T-helper 1 cell treated with Interleukin-12 subunit alpha and Interleukin-12 subunit beta and Interleukin-4 antibody, amounts not matched to agents 30 ng/mL and 1 ng/mL, for 36 hours (primary cell): ENCODE data around the gene KIRREL1. TPM values are rescaled to one million over a fixed set of nuclear protein-coding genes. Genes with fewer than 3 reads are reported as not detected.

Source experiments
- intact Hi-C: fragments of 100-400 bp; cut with micrococcal nuclease; formaldehyde crosslinking; loops from one replicate; pipeline ENCODE4 v1.15.1; 2024
- total RNA-seq: library from RNA; stranded (reverse); gene quantifications from 2 replicates; pipeline ENCODE4 v1.2.3, GENCODE V29; 2022

The KIRREL1 gene
- total RNA-seq, 1 donor from 2014 or later, result not detected

- intact Hi-C loops, result no loop called here
Observed at GRCh38 chr1:158028969-158029368, 35.5 kb downstream of the KIRREL1 start.

GRCh38 chr1:158035014-158035413 is 41.6 kb downstream of the KIRREL1 start:
- intact Hi-C loops, result no loop called here

- intact Hi-C loops, result loop anchor here (2.0 kb wide), 2 partner anchors 43 to 73 kb away; partner anchors contain the start of gene KIRREL1
Observed at GRCh38 chr1:158035976-158036583, 42.6 kb downstream of the KIRREL1 start.

- intact Hi-C loops, result loop anchor here (2.0 kb wide), 2 partner anchors 44 to 74 kb away; partner anchors contain the start of gene KIRREL1
Observed at GRCh38 chr1:158037008-158037865, 43.8 kb downstream of the KIRREL1 start.

- intact Hi-C loops, result loop anchor here (2.0 kb wide), 2 partner anchors 45 to 75 kb away; partner anchors contain the start of gene KIRREL1
Observed at GRCh38 chr1:158037866-158038359, 44.5 kb downstream of the KIRREL1 start.

- intact Hi-C loops, result no loop called here
Observed at GRCh38 chr1:158038793-158039192, 45.3 kb downstream of the KIRREL1 start.

GRCh38 chr1:158039380-158039779 is 45.9 kb downstream of the KIRREL1 start:
- intact Hi-C loops, result no loop called here

- intact Hi-C loops, result no loop called here
Observed at GRCh38 chr1:158040323-158040722, 46.9 kb downstream of the KIRREL1 start.

- intact Hi-C loops, result no loop called here
Observed at GRCh38 chr1:158043232-158043631, 49.8 kb downstream of the KIRREL1 start.

- intact Hi-C loops, result loop anchor here (5.0 kb wide), 1 partner anchor 878 kb away; no protein-coding TSS in a partner anchor
Observed at GRCh38 chr1:158045639-158046038, 52.2 kb downstream of the KIRREL1 start.

- intact Hi-C loops, result loop anchor here (5.0 kb wide), 1 partner anchor 880 kb away; no protein-coding TSS in a partner anchor
Observed at GRCh38 chr1:158046715-158047510, 53.5 kb downstream of the KIRREL1 start.

- intact Hi-C loops, result loop anchor here (5.0 kb wide), 1 partner anchor 881 kb away; no protein-coding TSS in a partner anchor
Observed at GRCh38 chr1:158048371-158049067, 55.1 kb downstream of the KIRREL1 start.

GRCh38 chr1:158049853-158050252 is 56.4 kb downstream of the KIRREL1 start:
- intact Hi-C loops, result loop anchor here (5.0 kb wide), 1 partner anchor 883 kb away; no protein-coding TSS in a partner anchor

GRCh38 chr1:158053276-158053675 is 59.8 kb downstream of the KIRREL1 start:
- intact Hi-C loops, result no loop called here

- intact Hi-C loops, result no loop called here
Observed at GRCh38 chr1:158054721-158055120, 61.3 kb downstream of the KIRREL1 start.

- intact Hi-C loops, result no loop called here
Observed at GRCh38 chr1:158055854-158056253, 62.4 kb downstream of the KIRREL1 start.

- intact Hi-C loops, result no loop called here
Observed at GRCh38 chr1:158056498-158056897, 63.1 kb downstream of the KIRREL1 start.

GRCh38 chr1:158058237-158058985 is 65.0 kb downstream of the KIRREL1 start:
- intact Hi-C loops, result no loop called here

- intact Hi-C loops, result no loop called here
Observed at GRCh38 chr1:158059984-158060383, 66.5 kb downstream of the KIRREL1 start.

GRCh38 chr1:158062174-158062573 is 68.7 kb downstream of the KIRREL1 start:
- intact Hi-C loops, result no loop called here
